ENCODE measurements around the gene ZNF831. TPM values are rescaled to one million over a fixed set of nuclear protein-coding genes. Genes with fewer than 3 reads are reported as not detected.
A peak's percentile ranks its signal among the peaks of the same experiment; 100 is the strongest.

The ZNF831 gene
- total RNA-seq, 3 donors from 2014 or later (not counting 1 experiment from before 2014, with no cell fraction given): 24.8 to 42.0 (median 40.2) TPM

GRCh38 chr20:59149678-59150504, 13.7 kb upstream of the ZNF831 start:
- no peak for TF ChIP-seq CTCF (IDR thresholded peaks at IDR 0.05)
- H3K27me3 ChIP-seq (ENCODE audit: control insufficient read depth, insufficient read depth, low read length): no peaks in the 10 kb centered on the region
- Mint-ChIP-seq H3K36me3 (no peaks in the 10 kb centered on the region), H3K4me3 (peak overlapping the region; percentile 82), H3K4me1 (peaks cover 71 to 81% of the 10 kb centered on the region in 2 donors), H3K27me3 (ENCODE audit: low read depth in 2 of 2) (peaks cover 6 to 8% of the 10 kb centered on the region in 2 donors), H3K9me3 (no peaks in the 10 kb centered on the region), H3K27ac (peak overlapping the region; percentile 92 to 95)
- DNase-seq: peak; percentile 67 to 94
- intact Hi-C loops (cut with micrococcal nuclease): loop anchor here (1.0 to 2.0 kb wide), 3 partner anchors 9 to 35 kb away; no protein-coding TSS in a partner anchor
- WGBS (ENCODE audit: insufficient coverage): 9% methylated on average over 16 of the region's 18 CpGs
- peaks cover 82% of the 10 kb centered on the region for H3K4me1 ChIP-seq (ENCODE audit: control insufficient read depth, insufficient read depth, low read length)
- peak; percentile 89 to 95 (median 89) for ATAC-seq
- H3K36me3 ChIP-seq (ENCODE audit: control insufficient read depth, insufficient read depth, low read length): no peaks in the 10 kb centered on the region
- peak overlapping the region; percentile 97 for H3K27ac ChIP-seq (ENCODE audit: low read length)
- H3K4me3 ChIP-seq (ENCODE audit: low read length): no peak overlapping the region
- peaks cover 3% of the 10 kb centered on the region for H3K9me3 ChIP-seq (ENCODE audit: control insufficient read depth, insufficient read depth, low read length)

- H3K27ac Mint-ChIP-seq: peak overlapping the region; percentile 92 to 95
- H3K9me3 Mint-ChIP-seq: no peaks in the 10 kb centered on the region
- no peaks in the 10 kb centered on the region for H3K27me3 ChIP-seq (ENCODE audit: control insufficient read depth, insufficient read depth, low read length)
- no peak overlapping the region for H3K4me3 Mint-ChIP-seq
- H3K36me3 Mint-ChIP-seq: no peaks in the 10 kb centered on the region
- H3K4me3 ChIP-seq (ENCODE audit: low read length): no peak overlapping the region
- H3K36me3 ChIP-seq (ENCODE audit: control insufficient read depth, insufficient read depth, low read length): no peaks in the 10 kb centered on the region
- H3K4me1 Mint-ChIP-seq: peaks cover 63 to 80% of the 10 kb centered on the region in 2 donors
- peaks cover 9 to 10% of the 10 kb centered on the region in 2 donors for H3K27me3 Mint-ChIP-seq (ENCODE audit: low read depth in 2 of 2)
- no peak for TF ChIP-seq CTCF (IDR thresholded peaks at IDR 0.05)
- peaks cover 75% of the 10 kb centered on the region for H3K4me1 ChIP-seq (ENCODE audit: control insufficient read depth, insufficient read depth, low read length)
- no peak for ATAC-seq
- peak in 1 of 2 donors; percentile 11 for DNase-seq
- H3K27ac ChIP-seq (ENCODE audit: low read length): peak overlapping the region; percentile 97
- H3K9me3 ChIP-seq (ENCODE audit: control insufficient read depth, insufficient read depth, low read length): peaks cover 3% of the 10 kb centered on the region
- intact Hi-C loops (cut with micrococcal nuclease): loop anchor here (1.0 to 2.0 kb wide), 3 partner anchors 8 to 34 kb away; no protein-coding TSS in a partner anchor
- 97% methylated on average over 13 of the region's 13 CpGs for WGBS (ENCODE audit: insufficient coverage)
Measured at GRCh38 chr20:59150821-59151251, 12.8 kb upstream of the ZNF831 start.

- H3K4me1 Mint-ChIP-seq: peaks cover 57 to 74% of the 10 kb centered on the region in 2 donors
- H3K4me3 Mint-ChIP-seq: peak overlapping the region; percentile 25
- Histone ChIP-seq H3K4me1 (ENCODE audit: control insufficient read depth, insufficient read depth, low read length) (peaks cover 69% of the 10 kb centered on the region), H3K27me3 (ENCODE audit: control insufficient read depth, insufficient read depth, low read length) (no peaks in the 10 kb centered on the region), H3K36me3 (ENCODE audit: control insufficient read depth, insufficient read depth, low read length) (no peaks in the 10 kb centered on the region), H3K4me3 (ENCODE audit: low read length) (no peak overlapping the region), H3K27ac (ENCODE audit: low read length) (no peak overlapping the region), H3K9me3 (ENCODE audit: control insufficient read depth, insufficient read depth, low read length) (peaks cover 3% of the 10 kb centered on the region)
- intact Hi-C loops (cut with micrococcal nuclease): loop anchor here (2.0 kb wide), 1 partner anchor 13 kb away; no protein-coding TSS in a partner anchor
- H3K36me3 Mint-ChIP-seq: no peaks in the 10 kb centered on the region
- H3K27ac Mint-ChIP-seq: peak overlapping the region; percentile 92 to 95
- H3K27me3 Mint-ChIP-seq (ENCODE audit: low read depth in 2 of 2): peaks cover 9 to 10% of the 10 kb centered on the region in 2 donors
- DNase-seq (peak in 1 of 2 donors; percentile 19), ATAC-seq (no peak)
- no peaks in the 10 kb centered on the region for H3K9me3 Mint-ChIP-seq
- WGBS (ENCODE audit: insufficient coverage): 83% methylated on average over 9 of the region's 9 CpGs
- no peak for TF ChIP-seq CTCF (IDR thresholded peaks at IDR 0.05)
Measured at GRCh38 chr20:59151391-59151790, 12.2 kb upstream of the ZNF831 start.

Data from natural killer cell (primary cell).